ENCODE data around the gene PSD4. TPM values are rescaled to one million over a fixed set of nuclear protein-coding genes. Genes with fewer than 3 reads are reported as not detected.

The PSD4 gene
- polyA plus RNA-seq, 2 donors: 18.1 to 32.6 TPM

DNA sequence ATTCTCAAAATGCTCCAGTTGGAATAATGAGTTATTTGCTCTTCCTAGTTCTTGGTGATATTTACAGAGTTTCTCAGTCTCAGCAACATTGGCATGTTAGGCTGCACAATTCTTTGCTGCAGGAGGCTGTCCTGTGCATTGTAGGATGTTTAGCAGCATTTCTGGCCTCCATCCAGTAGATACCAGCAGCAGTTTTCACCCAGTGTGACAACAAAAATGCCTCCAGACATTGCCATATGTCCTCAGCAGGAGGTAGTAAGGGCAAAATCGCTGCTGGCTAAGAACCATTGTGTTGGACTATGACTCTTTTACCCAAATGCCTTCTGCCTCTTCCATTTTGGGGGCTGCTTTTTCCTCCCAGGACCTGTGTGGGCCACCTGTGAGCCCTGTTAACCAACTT lies 54.6 kb downstream of the PSD4 start:
- no peaks in the 10 kb centered on the region for H3K36me3 ChIP-seq (ENCODE audit: control insufficient read depth in 2 of 2, insufficient read depth in 2 of 2, low read length in 1 of 2)
- H3K27ac ChIP-seq (ENCODE audit: low read depth in 2 of 2, low read length in 1 of 2): no peak overlapping the region
- peaks cover 0 to 2% of the 10 kb centered on the region in 2 donors for H3K4me1 ChIP-seq (ENCODE audit: control insufficient read depth in 2 of 2, insufficient read depth in 2 of 2, low read length in 1 of 2)
- 94 to 95% methylated on average over 1 of the region's 1 CpG for WGBS, 2 donors
- no peak overlapping the region for H3K4me3 ChIP-seq (ENCODE audit: low read depth in 1 of 2, low read length in 2 of 2)
- H3K9me3 ChIP-seq (ENCODE audit: control insufficient read depth in 2 of 2, insufficient read depth in 1 of 2, low read depth in 1 of 2, low read length in 1 of 2): no peaks in the 10 kb centered on the region
- H3K27me3 ChIP-seq (ENCODE audit: control insufficient read depth in 1 of 2, insufficient read depth in 2 of 2, low read length in 2 of 2): no peaks in the 10 kb centered on the region

DNA sequence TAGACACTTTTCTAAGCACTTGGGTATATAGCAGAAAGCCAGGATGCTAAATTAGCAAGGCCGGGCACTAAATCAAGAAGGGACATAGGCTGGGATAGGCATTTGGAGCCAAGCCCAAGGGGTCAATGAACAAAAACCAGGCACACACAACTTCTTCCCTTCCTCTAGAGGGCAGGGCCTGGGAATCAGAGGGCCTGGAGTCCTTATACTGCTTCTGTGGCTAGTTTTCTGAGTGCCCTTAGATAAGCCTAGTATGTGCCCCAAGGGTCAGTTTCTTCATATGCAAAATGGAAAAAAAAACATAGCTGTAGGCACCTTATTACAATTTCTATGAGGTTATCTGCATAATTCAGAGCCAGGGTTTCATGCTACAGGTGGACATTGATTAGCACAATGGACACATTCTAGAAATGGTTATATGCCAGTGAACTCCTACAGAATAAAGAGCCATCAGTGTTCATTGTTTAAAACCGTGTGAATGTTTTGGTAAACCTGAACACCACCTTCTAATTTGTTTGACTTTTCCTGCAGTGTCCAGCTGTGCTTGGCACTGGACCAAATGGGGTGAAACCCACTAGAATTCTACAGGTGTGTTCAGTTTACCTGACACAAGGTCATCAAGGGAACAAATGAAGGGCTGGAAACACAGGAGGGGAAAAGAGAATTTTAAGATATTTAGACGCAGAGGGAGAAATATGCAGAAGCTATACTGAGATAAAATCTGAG lies 55.4 kb downstream of the PSD4 start:
- H3K27ac ChIP-seq (ENCODE audit: low read depth in 2 of 2, low read length in 1 of 2): no peak overlapping the region

DNA sequence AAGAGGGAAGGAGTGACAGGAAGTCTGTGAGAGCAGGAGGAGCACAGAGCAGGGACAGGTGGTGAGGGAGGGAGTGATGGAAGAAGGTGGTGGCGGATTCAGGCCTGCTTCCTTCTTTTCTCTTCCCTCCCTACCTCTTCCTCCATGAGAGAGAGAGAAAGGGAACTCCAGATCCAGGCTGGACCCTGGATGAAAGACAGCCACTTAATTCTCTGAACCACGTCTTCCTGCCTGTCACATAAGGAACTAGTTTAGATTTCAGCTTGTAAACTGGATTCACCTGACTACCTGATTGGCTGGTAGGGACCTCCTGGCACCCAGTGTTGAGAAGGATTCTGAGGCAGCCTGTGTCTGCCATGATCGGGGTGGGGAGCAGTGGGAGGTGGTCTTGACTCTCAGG lies 56.0 kb downstream of the PSD4 start:
- H3K9me3 ChIP-seq (ENCODE audit: control insufficient read depth in 2 of 2, insufficient read depth in 1 of 2, low read depth in 1 of 2, low read length in 1 of 2): no peaks in the 10 kb centered on the region
- H3K27ac ChIP-seq (ENCODE audit: low read depth in 2 of 2, low read length in 1 of 2): no peak overlapping the region
- no peaks in the 10 kb centered on the region for H3K36me3 ChIP-seq (ENCODE audit: control insufficient read depth in 2 of 2, insufficient read depth in 2 of 2, low read length in 1 of 2)
- WGBS, 2 donors: 69 to 89% methylated on average over 3 of the region's 3 CpGs
- peaks cover 0 to 2% of the 10 kb centered on the region in 2 donors for H3K4me1 ChIP-seq (ENCODE audit: control insufficient read depth in 2 of 2, insufficient read depth in 2 of 2, low read length in 1 of 2)
- H3K27me3 ChIP-seq (ENCODE audit: control insufficient read depth in 1 of 2, insufficient read depth in 2 of 2, low read length in 2 of 2): no peaks in the 10 kb centered on the region
- H3K4me3 ChIP-seq (ENCODE audit: low read depth in 1 of 2, low read length in 2 of 2): no peak overlapping the region

More for the DNA sequence above, 55.4 kb downstream of the PSD4 start:
- Histone ChIP-seq H3K4me3 (ENCODE audit: low read depth in 1 of 2, low read length in 2 of 2) (no peak overlapping the region), H3K4me1 (ENCODE audit: control insufficient read depth in 2 of 2, insufficient read depth in 2 of 2, low read length in 1 of 2) (peaks cover 0 to 2% of the 10 kb centered on the region in 2 donors), H3K9me3 (ENCODE audit: control insufficient read depth in 2 of 2, insufficient read depth in 1 of 2, low read depth in 1 of 2, low read length in 1 of 2) (no peaks in the 10 kb centered on the region), H3K27me3 (ENCODE audit: control insufficient read depth in 1 of 2, insufficient read depth in 2 of 2, low read length in 2 of 2) (no peaks in the 10 kb centered on the region), H3K36me3 (ENCODE audit: control insufficient read depth in 2 of 2, insufficient read depth in 2 of 2, low read length in 1 of 2) (no peaks in the 10 kb centered on the region)
- WGBS, 2 donors: 60 to 61% methylated on average over 3 of the region's 3 CpGs

DNA sequence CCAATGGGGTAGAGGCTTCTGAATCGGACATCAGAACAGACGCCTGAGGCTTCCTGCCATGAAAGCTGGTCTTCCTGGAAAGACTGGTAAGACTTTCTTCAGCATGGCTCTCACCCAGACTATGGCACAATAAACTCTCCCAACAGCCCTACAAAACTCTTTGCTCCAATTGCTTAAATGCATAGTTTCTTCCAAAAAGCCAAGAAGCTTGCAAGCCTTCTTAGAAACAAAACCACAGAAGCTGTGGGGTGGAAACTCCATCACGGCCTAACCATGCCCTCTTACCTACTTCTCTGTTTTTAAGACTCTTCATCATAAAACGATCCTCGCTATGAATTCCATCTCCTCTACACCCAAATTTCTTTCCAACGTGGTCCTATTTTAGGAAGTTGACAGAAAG lies 56.8 kb downstream of the PSD4 start:
- Histone ChIP-seq H3K36me3 (ENCODE audit: control insufficient read depth in 2 of 2, insufficient read depth in 2 of 2, low read length in 1 of 2) (no peaks in the 10 kb centered on the region), H3K4me1 (ENCODE audit: control insufficient read depth in 2 of 2, insufficient read depth in 2 of 2, low read length in 1 of 2) (peaks cover 0 to 2% of the 10 kb centered on the region in 2 donors), H3K9me3 (ENCODE audit: control insufficient read depth in 2 of 2, insufficient read depth in 1 of 2, low read depth in 1 of 2, low read length in 1 of 2) (no peaks in the 10 kb centered on the region), H3K4me3 (ENCODE audit: low read depth in 1 of 2, low read length in 2 of 2) (no peak overlapping the region), H3K27ac (ENCODE audit: low read depth in 2 of 2, low read length in 1 of 2) (no peak overlapping the region), H3K27me3 (ENCODE audit: control insufficient read depth in 1 of 2, insufficient read depth in 2 of 2, low read length in 2 of 2) (no peaks in the 10 kb centered on the region)
- 72 to 76% methylated on average over 6 of the region's 6 CpGs for WGBS, 2 donors

DNA sequence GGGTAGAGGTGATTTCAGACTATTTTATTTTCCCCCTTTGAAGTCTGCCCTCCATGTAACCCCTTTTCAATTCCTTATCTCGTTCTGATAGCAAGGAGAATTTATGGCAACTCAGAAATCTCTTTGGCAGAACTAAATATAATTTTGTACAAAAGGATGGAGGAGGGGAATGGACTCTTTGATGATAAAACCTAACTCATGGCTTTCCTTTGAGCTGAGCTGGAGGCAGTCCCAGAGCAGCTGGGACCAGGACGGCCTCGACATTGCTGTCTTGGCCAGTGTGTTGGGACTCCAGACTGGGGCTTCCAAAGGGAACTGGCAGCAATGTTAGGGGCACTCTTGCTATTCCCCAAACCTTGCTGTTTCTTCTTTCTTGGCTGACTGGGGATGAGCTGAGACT lies 57.3 kb downstream of the PSD4 start:
- Histone ChIP-seq H3K27me3 (ENCODE audit: control insufficient read depth in 1 of 2, insufficient read depth in 2 of 2, low read length in 2 of 2) (no peaks in the 10 kb centered on the region), H3K36me3 (ENCODE audit: control insufficient read depth in 2 of 2, insufficient read depth in 2 of 2, low read length in 1 of 2) (no peaks in the 10 kb centered on the region), H3K27ac (ENCODE audit: low read depth in 2 of 2, low read length in 1 of 2) (no peak overlapping the region), H3K9me3 (ENCODE audit: control insufficient read depth in 2 of 2, insufficient read depth in 1 of 2, low read depth in 1 of 2, low read length in 1 of 2) (no peaks in the 10 kb centered on the region), H3K4me1 (ENCODE audit: control insufficient read depth in 2 of 2, insufficient read depth in 2 of 2, low read length in 1 of 2) (peaks cover 0 to 2% of the 10 kb centered on the region in 2 donors), H3K4me3 (ENCODE audit: low read depth in 1 of 2, low read length in 2 of 2) (no peak overlapping the region)
- 63 to 73% methylated on average over 3 of the region's 3 CpGs for WGBS, 2 donors

DNA sequence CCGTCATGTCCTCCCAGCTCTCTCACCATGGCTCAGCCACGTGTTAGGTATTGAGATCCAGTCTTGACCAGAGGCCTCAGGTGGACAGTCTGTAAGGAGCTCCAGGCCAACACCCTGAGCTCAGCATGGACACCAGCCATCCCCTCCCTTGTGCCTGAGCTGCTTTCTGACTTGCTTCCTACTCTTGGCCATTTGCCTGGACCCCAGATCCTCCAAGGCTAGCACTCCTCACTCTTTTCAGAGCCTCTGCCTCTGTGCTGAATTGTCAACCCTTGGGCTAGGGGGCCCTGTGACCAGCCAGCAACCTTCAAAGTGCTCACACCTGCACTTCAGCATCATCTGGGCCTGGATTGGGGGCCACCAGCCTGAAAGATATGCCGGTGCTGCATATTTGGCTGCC lies 58.4 kb downstream of the PSD4 start:
- H3K9me3 ChIP-seq (ENCODE audit: control insufficient read depth in 2 of 2, insufficient read depth in 1 of 2, low read depth in 1 of 2, low read length in 1 of 2): no peaks in the 10 kb centered on the region
- no peak overlapping the region for H3K4me3 ChIP-seq (ENCODE audit: low read depth in 1 of 2, low read length in 2 of 2)
- H3K27ac ChIP-seq (ENCODE audit: low read depth in 2 of 2, low read length in 1 of 2): no peak overlapping the region
- H3K4me1 ChIP-seq (ENCODE audit: control insufficient read depth in 2 of 2, insufficient read depth in 2 of 2, low read length in 1 of 2): peaks cover 0 to 2% of the 10 kb centered on the region in 2 donors
- WGBS, 2 donors: 85 to 95% methylated on average over 3 of the region's 3 CpGs
- H3K27me3 ChIP-seq (ENCODE audit: control insufficient read depth in 1 of 2, insufficient read depth in 2 of 2, low read length in 2 of 2): no peaks in the 10 kb centered on the region
- no peaks in the 10 kb centered on the region for H3K36me3 ChIP-seq (ENCODE audit: control insufficient read depth in 2 of 2, insufficient read depth in 2 of 2, low read length in 1 of 2)

DNA sequence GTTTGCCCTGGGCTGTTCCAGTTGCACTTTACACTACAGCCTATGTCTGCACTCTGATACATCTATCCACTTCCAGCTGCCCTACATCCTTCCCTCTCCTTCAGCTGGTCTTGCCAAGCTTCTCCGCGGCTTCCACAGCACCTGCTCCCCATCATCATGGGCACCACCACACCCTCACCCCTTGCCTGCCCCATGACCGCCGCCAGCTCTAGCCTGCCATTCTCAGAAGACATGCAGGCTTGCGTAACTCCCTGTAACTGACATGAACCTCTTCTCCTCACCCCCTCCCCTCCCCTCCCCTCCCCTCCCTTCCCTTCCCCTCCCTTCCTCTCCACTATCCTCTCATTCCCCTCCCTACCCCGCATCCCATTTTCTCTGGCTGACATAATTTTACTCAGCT lies 59.0 kb downstream of the PSD4 start:
- Histone ChIP-seq H3K27ac (ENCODE audit: low read depth in 2 of 2, low read length in 1 of 2) (no peak overlapping the region), H3K27me3 (ENCODE audit: control insufficient read depth in 1 of 2, insufficient read depth in 2 of 2, low read length in 2 of 2) (no peaks in the 10 kb centered on the region)

DNA sequence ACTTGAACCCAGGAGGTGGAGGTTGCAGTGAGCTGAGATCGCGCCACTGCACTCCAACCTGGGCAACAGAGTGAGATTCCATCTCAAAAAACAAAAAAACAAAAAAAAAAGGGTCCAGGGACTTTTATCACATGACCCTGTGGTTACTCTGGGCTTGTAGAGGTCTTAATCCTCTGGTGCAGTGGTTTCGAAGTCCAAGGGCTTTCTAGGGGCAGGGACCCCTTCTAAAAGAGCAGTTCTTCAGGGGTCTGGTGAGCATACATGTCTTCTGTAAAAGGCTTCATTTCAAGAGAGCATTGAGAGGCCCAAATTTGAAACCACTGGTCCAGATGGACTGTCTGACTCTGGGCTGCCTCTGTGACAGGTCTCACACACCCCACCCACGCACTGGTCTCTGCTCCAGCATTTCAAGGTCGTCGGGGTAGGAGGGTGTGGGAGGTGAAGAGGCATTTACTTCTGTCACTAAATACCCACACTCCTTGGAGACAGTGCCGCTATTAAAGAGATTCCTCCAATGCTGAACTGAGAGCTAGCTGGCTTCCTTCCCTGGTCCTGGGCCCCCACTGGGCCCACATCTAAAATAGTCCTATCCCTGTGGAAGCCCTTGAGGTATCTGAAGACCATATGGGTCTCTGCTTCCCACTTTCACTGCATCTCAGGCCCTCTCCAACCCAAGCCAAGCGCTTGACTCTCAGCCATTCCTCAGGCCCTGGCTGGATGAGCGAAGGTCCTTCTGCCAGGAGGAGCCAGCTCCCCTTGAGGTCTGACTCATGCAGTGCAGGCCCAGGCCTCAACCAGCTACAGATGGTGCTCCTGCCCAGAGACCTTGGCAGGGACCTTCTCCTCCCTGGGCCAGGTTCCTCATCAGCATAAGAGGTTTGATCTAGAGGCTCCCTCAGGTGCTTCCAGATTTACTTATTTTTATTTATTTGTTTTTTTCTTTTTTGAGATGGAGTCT lies 60.1 kb downstream of the PSD4 start:
- no peaks in the 10 kb centered on the region for H3K9me3 ChIP-seq (ENCODE audit: control insufficient read depth in 2 of 2, insufficient read depth in 1 of 2, low read depth in 1 of 2, low read length in 1 of 2)
- WGBS, 2 donors: 83 to 87% methylated on average over 9 of the region's 9 CpGs
- no peaks in the 10 kb centered on the region for H3K27me3 ChIP-seq (ENCODE audit: control insufficient read depth in 1 of 2, insufficient read depth in 2 of 2, low read length in 2 of 2)
- no peak overlapping the region for H3K27ac ChIP-seq (ENCODE audit: low read depth in 2 of 2, low read length in 1 of 2)
- no peak overlapping the region for H3K4me3 ChIP-seq (ENCODE audit: low read depth in 1 of 2, low read length in 2 of 2)
- no peaks in the 10 kb centered on the region for H3K36me3 ChIP-seq (ENCODE audit: control insufficient read depth in 2 of 2, insufficient read depth in 2 of 2, low read length in 1 of 2)
- H3K4me1 ChIP-seq (ENCODE audit: control insufficient read depth in 2 of 2, insufficient read depth in 2 of 2, low read length in 1 of 2): peaks cover 0 to 2% of the 10 kb centered on the region in 2 donors

More for the DNA sequence above, 59.0 kb downstream of the PSD4 start:
- 85 to 91% methylated on average over 6 of the region's 6 CpGs for WGBS, 2 donors
- H3K4me3 ChIP-seq (ENCODE audit: low read depth in 1 of 2, low read length in 2 of 2): no peak overlapping the region
- no peaks in the 10 kb centered on the region for H3K9me3 ChIP-seq (ENCODE audit: control insufficient read depth in 2 of 2, insufficient read depth in 1 of 2, low read depth in 1 of 2, low read length in 1 of 2)
- H3K4me1 ChIP-seq (ENCODE audit: control insufficient read depth in 2 of 2, insufficient read depth in 2 of 2, low read length in 1 of 2): peaks cover 0 to 2% of the 10 kb centered on the region in 2 donors
- no peaks in the 10 kb centered on the region for H3K36me3 ChIP-seq (ENCODE audit: control insufficient read depth in 2 of 2, insufficient read depth in 2 of 2, low read length in 1 of 2)

DNA sequence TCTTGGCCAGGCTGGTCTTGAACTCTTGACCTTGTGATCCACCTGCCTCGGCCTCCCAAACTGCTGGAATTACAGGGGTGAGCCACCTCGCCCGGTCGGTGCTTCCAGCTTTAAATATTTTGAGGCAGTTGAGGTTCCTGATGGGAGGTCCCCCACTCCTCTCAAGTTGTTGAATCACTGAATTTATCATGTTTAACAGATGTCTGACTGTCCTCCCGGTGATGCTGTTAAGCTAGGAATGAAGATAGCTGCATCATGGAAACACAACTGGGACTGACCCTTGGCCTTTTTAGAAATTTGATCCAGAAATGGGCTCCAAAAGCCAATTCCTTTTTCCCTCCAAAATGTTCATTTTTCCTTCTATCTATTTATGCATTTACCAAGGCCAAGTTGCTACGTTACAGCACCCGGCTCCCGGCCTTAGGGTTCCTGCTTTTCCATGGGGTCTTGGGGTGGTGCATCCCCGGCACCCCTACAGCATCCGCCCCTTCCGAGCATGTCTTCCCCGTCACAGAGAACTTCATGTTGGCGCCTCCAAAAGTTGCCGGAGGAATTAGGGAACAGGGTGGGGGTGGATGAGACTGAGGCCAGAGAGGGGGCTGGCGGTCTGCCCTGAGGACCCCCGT lies 61.1 kb downstream of the PSD4 start:
- Histone ChIP-seq H3K27ac (ENCODE audit: low read depth in 2 of 2, low read length in 1 of 2) (peak overlapping the region in 1 of 2 donors; percentile 56), H3K4me3 (ENCODE audit: low read depth in 1 of 2, low read length in 2 of 2) (peak overlapping the region in 1 of 2 donors; percentile 56), H3K4me1 (ENCODE audit: control insufficient read depth in 2 of 2, insufficient read depth in 2 of 2, low read length in 1 of 2) (peaks cover under 1 to 4% of the 10 kb centered on the region in 2 donors), H3K36me3 (ENCODE audit: control insufficient read depth in 2 of 2, insufficient read depth in 2 of 2, low read length in 1 of 2) (no peaks in the 10 kb centered on the region), H3K27me3 (ENCODE audit: control insufficient read depth in 1 of 2, insufficient read depth in 2 of 2, low read length in 2 of 2) (no peaks in the 10 kb centered on the region), H3K9me3 (ENCODE audit: control insufficient read depth in 2 of 2, insufficient read depth in 1 of 2, low read depth in 1 of 2, low read length in 1 of 2) (no peaks in the 10 kb centered on the region)
- WGBS, 2 donors: 69 to 95% methylated on average over 16 of the region's 16 CpGs
